ENCODE data around the gene TMEM53. TPM values are rescaled to one million over a fixed set of nuclear protein-coding genes. Genes with fewer than 3 reads are reported as not detected.

The TMEM53 gene
- total RNA-seq, 2 experiments from 2014 or later, result 4.3 to 5.5 TPM

DNA sequence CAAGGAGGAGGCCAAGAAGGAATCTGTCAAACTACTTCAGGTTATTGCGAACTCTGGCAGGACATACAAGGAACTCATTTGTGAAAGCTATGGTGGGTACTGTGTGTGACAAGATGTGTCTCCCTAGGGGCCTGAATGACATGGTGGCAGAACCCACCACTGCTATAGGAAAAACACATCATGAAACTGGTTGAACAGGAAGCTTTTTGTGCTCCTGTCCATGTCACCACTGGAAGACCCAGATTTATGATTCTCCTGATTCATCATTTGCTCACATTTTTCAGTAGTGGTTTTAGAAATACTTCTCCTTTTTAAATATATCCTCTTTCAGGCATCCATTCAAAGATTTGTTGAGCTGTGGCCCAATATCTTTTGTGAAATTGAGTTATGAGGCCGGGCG is 23.9 kb upstream of the TMEM53 start:
- H3K27ac Mint-ChIP-seq, result no peak overlapping the region
- no peak for DNase-seq
- no peak for ATAC-seq
- no peaks in the 10 kb centered on the region for H3K9me3 Mint-ChIP-seq (ENCODE audit: low read depth)
- H3K4me3 Mint-ChIP-seq, result no peak overlapping the region
- no peaks in the 10 kb centered on the region for H3K36me3 Mint-ChIP-seq (ENCODE audit: low read depth)
- ChIA-PET POLR2A (interaction anchor here (0.9 to 1.5 kb wide), 2 partner anchors 23 to 121 kb away, joined by 3 to 6 read pairs (median 3); no protein-coding TSS in a partner anchor), CTCF (interaction anchor here (0.9 to 1.2 kb wide), 4 partner anchors 8 to 26 kb away, joined by 3 to 4 read pairs (median 3); no protein-coding TSS in a partner anchor)
- peaks cover 24% of the 10 kb centered on the region for H3K4me1 Mint-ChIP-seq
- H3K27me3 Mint-ChIP-seq, result no peaks in the 10 kb centered on the region
- intact Hi-C loops (cut with DNase I, micrococcal nuclease), result no loop called here

DNA sequence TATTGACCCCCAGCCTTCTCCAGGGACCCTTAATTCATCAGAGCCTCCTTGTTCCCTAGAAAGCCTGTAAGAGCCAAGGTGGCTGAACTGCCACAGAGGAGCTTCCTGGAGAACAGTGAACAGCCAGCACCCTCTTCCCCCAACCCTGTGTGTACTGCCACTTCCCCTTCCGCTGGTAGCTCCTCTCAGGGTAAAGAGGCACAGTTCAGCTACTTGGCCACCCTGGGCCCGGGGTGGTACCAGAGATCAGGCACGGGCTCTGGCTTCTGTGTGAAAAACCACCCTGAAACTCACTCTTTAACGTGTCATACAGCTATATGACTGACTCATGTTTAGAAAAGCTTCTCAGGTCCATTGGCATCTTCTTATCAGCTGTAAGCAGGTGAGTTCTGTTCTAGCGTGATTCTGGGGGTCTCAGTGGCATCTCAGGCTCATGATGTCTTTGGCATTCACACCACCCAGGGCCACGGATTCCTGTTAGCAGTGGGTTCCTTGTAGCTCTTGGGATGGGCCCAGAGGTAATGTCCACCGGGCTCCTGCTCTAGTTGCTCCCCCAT is 22.6 kb upstream of the TMEM53 start:
- Mint-ChIP-seq H3K9me3 (ENCODE audit: low read depth) (no peaks in the 10 kb centered on the region), H3K36me3 (ENCODE audit: low read depth) (no peaks in the 10 kb centered on the region), H3K4me3 (no peak overlapping the region), H3K4me1 (peaks cover 28% of the 10 kb centered on the region), H3K27me3 (no peaks in the 10 kb centered on the region), H3K27ac (peak overlapping the region; percentile 77)
- ChIA-PET CTCF (interaction anchor here (0.6 to 3.2 kb wide), 8 partner anchors 12 to 479 kb away, joined by 3 to 14 read pairs (median 3); partner anchors contain the start of gene RNU5D-1), POLR2A (interaction anchor here (0.9 to 2.3 kb wide), 3 partner anchors 24 to 122 kb away, joined by 4 to 27 read pairs (median 6); no protein-coding TSS in a partner anchor)
- ATAC-seq (peak; percentile 91), DNase-seq (peak; percentile 71)
- intact Hi-C loops (cut with DNase I, micrococcal nuclease), result no loop called here

DNA sequence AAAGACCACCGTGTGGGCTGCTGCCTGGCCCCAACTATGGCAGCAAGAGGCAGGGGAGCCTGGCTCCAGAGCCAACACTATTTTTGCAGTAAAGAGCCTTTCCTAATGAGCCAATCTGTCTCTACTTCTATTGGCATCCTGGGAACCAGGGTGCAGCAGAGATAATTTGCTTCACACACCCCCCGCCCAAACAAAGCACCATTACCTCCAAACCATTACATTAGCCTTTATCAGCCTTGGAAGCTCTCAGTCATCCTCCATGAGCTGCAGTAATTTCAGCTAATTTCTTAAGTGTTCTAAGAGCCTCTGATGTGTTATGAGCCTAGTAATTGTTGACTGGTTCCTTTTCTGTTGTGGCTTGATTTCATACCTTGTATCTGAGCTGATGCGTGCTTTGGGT is 21.8 kb upstream of the TMEM53 start:
- DNase-seq (no peak), ATAC-seq (no peak)
- POLR2A ChIA-PET, result interaction anchor here (2.3 kb wide), 1 partner anchor 25 kb away, joined by 27 read pairs; no protein-coding TSS in a partner anchor
- H3K4me3 Mint-ChIP-seq, result no peak overlapping the region
- H3K27ac Mint-ChIP-seq, result peak overlapping the region; percentile 77
- intact Hi-C loops (cut with DNase I, micrococcal nuclease), result no loop called here
- H3K27me3 Mint-ChIP-seq, result no peaks in the 10 kb centered on the region
- H3K36me3 Mint-ChIP-seq (ENCODE audit: low read depth), result no peaks in the 10 kb centered on the region
- CTCF ChIA-PET, result interaction anchor here (0.6 to 3.2 kb wide), 6 partner anchors 13 to 479 kb away, joined by 3 to 14 read pairs (median 3); no protein-coding TSS in a partner anchor
- peaks cover 28% of the 10 kb centered on the region for H3K4me1 Mint-ChIP-seq
- no peaks in the 10 kb centered on the region for H3K9me3 Mint-ChIP-seq (ENCODE audit: low read depth)

DNA sequence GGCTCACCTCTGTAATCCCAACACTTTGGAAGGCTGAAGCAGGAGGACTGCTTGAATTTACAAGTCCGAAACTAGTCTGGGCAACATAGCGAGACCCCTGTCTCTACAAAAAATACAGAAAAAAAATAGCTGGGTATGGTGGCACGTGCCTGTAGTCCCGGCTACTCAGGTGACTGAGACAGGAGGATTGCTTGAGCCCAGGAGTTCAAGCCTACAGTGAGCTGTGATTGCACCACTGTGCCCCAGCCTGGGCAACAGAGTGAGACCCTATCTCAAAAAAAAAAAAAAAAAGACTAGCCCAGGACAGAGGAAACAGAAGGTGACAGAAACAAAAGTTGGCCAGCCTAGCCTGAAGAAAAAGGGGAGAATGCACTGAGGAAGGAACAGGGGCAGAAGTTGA is 21.4 kb upstream of the TMEM53 start:
- ATAC-seq (no peak), DNase-seq (no peak)
- H3K9me3 Mint-ChIP-seq (ENCODE audit: low read depth), result no peaks in the 10 kb centered on the region
- H3K27ac Mint-ChIP-seq, result no peak overlapping the region
- ChIA-PET CTCF (interaction anchor here (0.6 to 3.2 kb wide), 5 partner anchors 13 to 478 kb away, joined by 3 to 14 read pairs (median 3); no protein-coding TSS in a partner anchor), POLR2A (interaction anchor here (2.3 kb wide), 1 partner anchor 25 kb away, joined by 27 read pairs; no protein-coding TSS in a partner anchor)
- no peaks in the 10 kb centered on the region for H3K36me3 Mint-ChIP-seq (ENCODE audit: low read depth)
- no peaks in the 10 kb centered on the region for H3K27me3 Mint-ChIP-seq
- intact Hi-C loops (cut with DNase I, micrococcal nuclease), result no loop called here
- H3K4me1 Mint-ChIP-seq, result peaks cover 28% of the 10 kb centered on the region
- H3K4me3 Mint-ChIP-seq, result no peak overlapping the region

DNA sequence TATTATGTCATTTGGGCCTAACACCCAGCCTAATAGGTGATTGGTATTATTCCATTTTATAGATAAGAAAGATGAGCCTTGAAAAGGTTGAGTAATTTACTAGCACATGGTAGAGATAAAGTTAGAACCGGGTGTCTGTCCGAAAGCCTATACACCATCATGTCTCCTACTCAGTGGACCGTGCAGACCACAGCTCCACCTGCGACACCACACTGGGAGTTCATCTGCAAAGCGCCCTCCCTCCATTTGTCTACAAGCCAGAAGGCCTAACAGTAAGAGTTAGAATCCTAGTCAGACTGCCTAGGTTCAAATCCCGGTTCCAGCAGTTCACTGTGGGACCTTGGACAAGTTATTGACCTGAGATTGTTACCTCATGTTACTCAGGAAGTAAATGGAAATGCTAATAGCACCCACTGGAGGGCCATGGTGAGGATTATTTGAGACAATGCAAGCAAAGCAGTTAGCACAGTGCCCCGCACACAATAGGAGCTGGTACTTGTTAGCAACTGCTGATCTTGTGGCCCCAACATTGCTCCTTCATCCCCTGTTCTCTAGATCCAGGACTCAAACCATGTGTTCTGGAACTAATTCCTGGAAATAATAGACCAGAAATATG is 20.7 kb upstream of the TMEM53 start:
- ChIA-PET POLR2A (no interaction called here), CTCF (interaction anchor here (0.6 to 3.2 kb wide), 3 partner anchors 14 to 42 kb away, joined by 3 to 14 read pairs (median 7); no protein-coding TSS in a partner anchor)
- H3K9me3 Mint-ChIP-seq (ENCODE audit: low read depth), result no peaks in the 10 kb centered on the region
- no peak overlapping the region for H3K27ac Mint-ChIP-seq
- DNase-seq (no peak), ATAC-seq (no peak)
- H3K27me3 Mint-ChIP-seq, result no peaks in the 10 kb centered on the region
- intact Hi-C loops (cut with DNase I, micrococcal nuclease), result no loop called here
- no peak overlapping the region for H3K4me3 Mint-ChIP-seq
- no peaks in the 10 kb centered on the region for H3K36me3 Mint-ChIP-seq (ENCODE audit: low read depth)
- peaks cover 28% of the 10 kb centered on the region for H3K4me1 Mint-ChIP-seq

DNA sequence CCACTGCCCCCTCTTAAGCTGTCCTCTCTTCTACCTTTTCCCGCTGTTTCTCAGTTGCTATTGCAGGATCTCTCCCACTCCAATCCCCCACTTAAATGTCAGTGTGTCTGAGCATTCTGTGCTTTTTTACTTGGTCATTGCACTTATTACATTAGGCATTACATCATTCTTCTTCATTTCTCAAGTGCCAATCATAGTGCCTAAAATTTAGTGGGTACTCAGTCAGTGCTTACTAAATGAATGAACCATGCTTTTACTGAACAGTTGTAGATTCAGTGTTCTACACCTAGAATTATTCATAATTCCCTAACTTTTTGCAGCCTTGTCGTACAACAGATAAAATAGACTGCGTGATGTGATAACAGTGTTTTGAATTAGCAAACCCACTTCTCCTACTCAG is 19.6 kb upstream of the TMEM53 start:
- Mint-ChIP-seq H3K27ac (no peak overlapping the region), H3K9me3 (ENCODE audit: low read depth) (no peaks in the 10 kb centered on the region), H3K36me3 (ENCODE audit: low read depth) (no peaks in the 10 kb centered on the region), H3K4me1 (peaks cover 28% of the 10 kb centered on the region), H3K27me3 (no peaks in the 10 kb centered on the region), H3K4me3 (no peak overlapping the region)
- POLR2A ChIA-PET, result no interaction called here
- DNase-seq (no peak), ATAC-seq (no peak)
- CTCF ChIA-PET, result no interaction called here
- intact Hi-C loops (cut with DNase I, micrococcal nuclease), result no loop called here

DNA sequence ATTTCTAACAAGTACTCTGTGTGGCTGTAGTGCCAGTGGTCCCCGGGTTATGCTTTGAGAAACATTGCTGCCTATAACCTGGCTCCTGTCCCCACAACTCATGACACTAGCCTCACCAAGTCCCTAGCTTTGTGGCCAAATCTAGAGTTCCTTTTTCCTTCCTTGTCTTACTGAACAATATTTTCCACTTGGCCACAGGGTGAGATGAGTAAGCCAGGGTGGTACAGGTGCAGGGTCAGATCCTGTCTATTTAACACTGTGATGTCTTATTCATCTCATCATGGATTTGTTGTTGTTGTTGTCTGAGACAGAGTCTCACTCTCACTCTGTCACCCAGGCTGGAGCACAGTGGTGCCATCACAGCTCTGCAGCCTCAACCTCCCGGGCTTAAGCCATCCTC is 18.9 kb upstream of the TMEM53 start:
- ChIA-PET CTCF (no interaction called here), POLR2A (no interaction called here)
- ATAC-seq (peak; percentile 66), DNase-seq (no peak)
- Mint-ChIP-seq H3K4me3 (no peak overlapping the region), H3K4me1 (peaks cover 27% of the 10 kb centered on the region), H3K27ac (no peak overlapping the region), H3K27me3 (no peaks in the 10 kb centered on the region), H3K36me3 (ENCODE audit: low read depth) (no peaks in the 10 kb centered on the region), H3K9me3 (ENCODE audit: low read depth) (no peaks in the 10 kb centered on the region)
- intact Hi-C loops (cut with DNase I, micrococcal nuclease), result no loop called here

DNA sequence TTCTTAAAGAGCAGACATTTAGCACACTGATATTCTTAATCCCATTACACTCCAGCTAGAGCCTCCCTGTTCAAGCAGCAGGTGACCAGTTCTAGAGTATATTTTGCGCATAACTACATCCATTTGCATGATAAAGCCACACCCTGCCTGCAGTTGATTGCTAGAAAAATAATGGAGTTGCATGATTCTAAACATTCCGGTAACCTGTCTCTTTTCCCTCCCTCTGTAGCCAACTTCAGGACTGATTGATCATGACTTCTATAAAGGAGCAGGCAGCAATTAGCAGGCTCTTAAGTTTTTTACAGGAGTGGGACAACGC is 15.1 kb upstream of the TMEM53 start:
- ATAC-seq, result no peak
- POLR2A ChIA-PET, result no interaction called here
- Mint-ChIP-seq H3K27me3 (no peaks in the 10 kb centered on the region), H3K27ac (no peak overlapping the region), H3K9me3 (ENCODE audit: low read depth) (no peaks in the 10 kb centered on the region), H3K4me3 (no peak overlapping the region), H3K36me3 (ENCODE audit: low read depth) (no peaks in the 10 kb centered on the region), H3K4me1 (peaks cover 6% of the 10 kb centered on the region)
- intact Hi-C loops (cut with DNase I, micrococcal nuclease), result no loop called here
- CTCF ChIA-PET, result interaction anchor here (0.6 to 1.0 kb wide), 2 partner anchors 37 to 40 kb away, joined by 3 read pairs; no protein-coding TSS in a partner anchor
- no peak for DNase-seq

DNA sequence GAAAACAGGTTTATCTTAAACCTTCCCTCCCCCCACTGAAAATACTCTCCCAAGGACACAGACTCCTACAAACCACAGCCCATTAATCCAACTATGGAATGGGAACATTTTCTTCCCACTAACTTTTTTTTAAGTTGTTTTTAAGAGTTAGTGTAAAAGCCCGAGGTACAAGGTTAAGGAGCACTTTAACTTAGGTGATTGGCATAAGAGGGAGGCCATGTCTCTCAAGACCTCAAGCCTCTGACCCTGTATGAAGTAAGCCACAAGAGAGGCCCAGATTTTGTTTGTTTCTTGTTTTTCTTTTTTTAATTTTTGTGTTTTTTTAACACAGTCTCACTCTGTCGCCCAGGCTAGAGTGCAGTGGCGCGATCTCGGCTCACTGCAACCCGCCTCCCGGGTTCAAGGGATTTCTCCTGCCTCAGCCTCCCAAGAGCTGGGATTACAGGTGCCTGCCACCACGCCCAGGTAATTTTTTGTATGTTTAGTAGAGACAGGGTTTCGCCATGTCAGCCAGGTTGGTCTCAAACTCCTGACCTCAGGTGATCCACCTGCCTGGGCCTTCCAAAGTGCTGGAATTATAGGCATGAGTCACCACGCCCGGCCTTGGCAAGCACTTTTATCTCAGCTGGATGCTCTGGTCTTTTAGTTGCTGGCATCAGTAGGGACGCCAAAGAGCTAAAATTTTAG is 14.6 kb upstream of the TMEM53 start:
- CTCF ChIA-PET, result interaction anchor here (0.6 to 1.0 kb wide), 2 partner anchors 36 to 41 kb away, joined by 3 read pairs; no protein-coding TSS in a partner anchor
- H3K27ac Mint-ChIP-seq, result no peak overlapping the region

DNA sequence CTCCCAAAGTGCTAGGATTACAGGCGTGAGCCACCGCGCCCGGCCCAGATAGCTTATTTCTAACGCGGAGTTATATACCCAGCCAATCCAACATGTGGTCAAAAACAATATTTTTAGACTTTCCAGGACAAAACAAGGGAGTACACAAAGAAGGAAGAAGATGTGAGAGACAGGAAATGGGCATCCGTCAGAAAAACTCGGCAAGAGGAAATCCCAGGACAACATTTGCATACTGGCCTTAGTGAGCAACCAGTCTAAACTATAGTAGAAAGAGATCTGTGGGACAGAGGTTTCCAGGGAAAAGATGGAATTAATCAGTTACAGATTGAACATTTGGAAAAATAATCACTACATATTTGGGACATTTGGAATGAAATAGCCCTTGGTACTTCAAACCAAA is 11.6 kb upstream of the TMEM53 start:
- Mint-ChIP-seq H3K27ac (no peak overlapping the region), H3K27me3 (no peaks in the 10 kb centered on the region), H3K36me3 (ENCODE audit: low read depth) (no peaks in the 10 kb centered on the region), H3K9me3 (ENCODE audit: low read depth) (no peaks in the 10 kb centered on the region), H3K4me1 (no peaks in the 10 kb centered on the region), H3K4me3 (no peak overlapping the region)
- no peak for ATAC-seq
- CTCF ChIA-PET, result interaction anchor here (0.7 kb wide), 1 partner anchor 33 kb away, joined by 3 read pairs; no protein-coding TSS in a partner anchor
- POLR2A ChIA-PET, result interaction anchor here (1.1 kb wide), 1 partner anchor 34 kb away, joined by 9 read pairs; no protein-coding TSS in a partner anchor
- intact Hi-C loops (cut with DNase I, micrococcal nuclease), result no loop called here
- no peak for DNase-seq

More for the DNA sequence above, 14.6 kb upstream of the TMEM53 start:
- DNase-seq (no peak), ATAC-seq (no peak)
- H3K36me3 Mint-ChIP-seq (ENCODE audit: low read depth), result no peaks in the 10 kb centered on the region
- no peaks in the 10 kb centered on the region for H3K9me3 Mint-ChIP-seq (ENCODE audit: low read depth)
- H3K4me1 Mint-ChIP-seq, result peaks cover 6% of the 10 kb centered on the region
- intact Hi-C loops (cut with DNase I, micrococcal nuclease), result no loop called here
- POLR2A ChIA-PET, result no interaction called here
- H3K27me3 Mint-ChIP-seq, result no peaks in the 10 kb centered on the region
- H3K4me3 Mint-ChIP-seq, result no peak overlapping the region

DNA sequence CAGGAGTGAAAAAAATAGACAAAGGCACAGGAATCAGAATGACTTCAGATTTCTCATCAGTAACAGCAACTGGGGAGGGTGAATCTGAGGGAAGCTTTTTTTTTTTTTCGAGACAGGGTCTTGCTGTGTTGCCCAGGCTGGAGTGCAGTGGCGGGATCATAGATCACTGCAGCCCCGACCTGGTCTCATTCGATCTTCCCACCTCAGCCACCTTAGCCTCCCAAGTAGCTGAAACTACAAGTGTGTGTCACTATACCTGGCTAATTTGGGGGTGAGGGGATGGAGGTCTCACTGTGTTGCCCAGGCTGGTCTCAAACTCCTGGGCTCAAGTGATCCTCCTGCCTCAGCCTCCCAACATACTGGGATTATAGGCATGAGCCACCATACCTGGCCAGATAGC is 10.9 kb upstream of the TMEM53 start:
- H3K4me1 Mint-ChIP-seq, result no peaks in the 10 kb centered on the region
- no peaks in the 10 kb centered on the region for H3K9me3 Mint-ChIP-seq (ENCODE audit: low read depth)
- ChIA-PET CTCF (interaction anchor here (0.7 to 1.0 kb wide), 2 partner anchors 32 to 77 kb away, joined by 3 read pairs; no protein-coding TSS in a partner anchor), POLR2A (interaction anchor here (0.6 to 1.1 kb wide), 2 partner anchors 35 to 398 kb away, joined by 3 to 9 read pairs; no protein-coding TSS in a partner anchor)
- intact Hi-C loops (cut with DNase I, micrococcal nuclease), result no loop called here
- H3K36me3 Mint-ChIP-seq (ENCODE audit: low read depth), result no peaks in the 10 kb centered on the region
- ATAC-seq (no peak), DNase-seq (no peak)
- no peak overlapping the region for H3K27ac Mint-ChIP-seq
- H3K27me3 Mint-ChIP-seq, result no peaks in the 10 kb centered on the region
- H3K4me3 Mint-ChIP-seq, result no peak overlapping the region

All from activated CD4-positive, alpha-beta T cell treated with anti-CD3 and anti-CD28 coated beads for 36 hours (primary cell).